GM12865 (cell line): ENCODE measurements around the gene POLE4.

ENCODE experiments used
- DNase-seq: peaks from one replicate; pipeline ENCODE4 v3.0.0; 2010; ENCODE audit warnings: low read depth
- H3K4me3 ChIP-seq: 2 replicates; pipeline ENCODE4 v1.5.1; 2011; ENCODE audit warnings: mild to moderate bottlenecking, low read depth, low read length, control low read depth
- CTCF ChIP-seq: IDR thresholded peaks from 2 replicates; pipeline ENCODE4 v1.5.1; 2011; ENCODE audit warnings: low read length, control low read depth, low read depth, inconsistent platforms; ENCODE audit not compliant: insufficient read depth; ENCODE audit errors: missing control alignments

Gene POLE4

GRCh38 chr2:74917702-74918619 lies 40.5 kb upstream of the POLE4 start:
- no peak for DNase-seq
- no peak overlapping the region for H3K4me3 ChIP-seq
- TF ChIP-seq CTCF = no peak

- peak; percentile 72 for DNase-seq
- H3K4me3 ChIP-seq = peak overlapping the region; percentile 47
- peak; percentile 80 for TF ChIP-seq CTCF
Observed at GRCh38 chr2:74919827-74920226, 38.6 kb upstream of the POLE4 start.

GRCh38 chr2:74921236-74921736 lies 37.2 kb upstream of the POLE4 start:
- DNase-seq = no peak
- no peak for TF ChIP-seq CTCF
- H3K4me3 ChIP-seq = no peak overlapping the region

GRCh38 chr2:74922592-74923227 lies 35.7 kb upstream of the POLE4 start:
- no peak overlapping the region for H3K4me3 ChIP-seq
- TF ChIP-seq CTCF = no peak
- no peak for DNase-seq

- H3K4me3 ChIP-seq = no peak overlapping the region
- TF ChIP-seq CTCF = no peak
- no peak for DNase-seq
Observed at GRCh38 chr2:74924463-74925265, 33.8 kb upstream of the POLE4 start.

- no peak overlapping the region for H3K4me3 ChIP-seq
- TF ChIP-seq CTCF = no peak
- DNase-seq = no peak
Observed at GRCh38 chr2:74925361-74925786, 33.1 kb upstream of the POLE4 start.
